Measurements from ENCODE around the gene SERPINC1.
"Not testable (repeated sequence)": the region's sequence is repeated elsewhere in the genome, so short reads cannot be mapped to it uniquely, and the experiment has no call there.

The SERPINC1 gene

DNA sequence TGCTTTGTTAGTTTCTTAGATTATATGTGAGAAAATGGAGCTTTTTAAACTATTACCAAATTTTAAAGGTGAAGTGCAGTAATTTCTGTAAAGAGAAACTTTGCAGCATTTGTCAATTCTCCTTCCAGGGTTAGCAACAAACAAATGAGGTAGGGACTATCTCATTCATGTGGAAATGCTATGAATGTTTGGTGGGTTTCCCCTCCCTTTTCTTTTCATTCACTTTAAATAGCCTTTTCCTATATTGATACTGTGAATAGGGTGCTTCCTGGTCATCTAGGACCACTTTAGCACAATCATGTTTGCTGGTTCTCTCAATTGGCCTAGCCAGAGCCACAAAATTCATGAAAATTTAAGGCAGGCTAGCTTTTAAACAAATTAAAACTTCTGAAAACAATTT, 28.4 kb downstream of the SERPINC1 start:
- DNase-seq: no peak

DNA sequence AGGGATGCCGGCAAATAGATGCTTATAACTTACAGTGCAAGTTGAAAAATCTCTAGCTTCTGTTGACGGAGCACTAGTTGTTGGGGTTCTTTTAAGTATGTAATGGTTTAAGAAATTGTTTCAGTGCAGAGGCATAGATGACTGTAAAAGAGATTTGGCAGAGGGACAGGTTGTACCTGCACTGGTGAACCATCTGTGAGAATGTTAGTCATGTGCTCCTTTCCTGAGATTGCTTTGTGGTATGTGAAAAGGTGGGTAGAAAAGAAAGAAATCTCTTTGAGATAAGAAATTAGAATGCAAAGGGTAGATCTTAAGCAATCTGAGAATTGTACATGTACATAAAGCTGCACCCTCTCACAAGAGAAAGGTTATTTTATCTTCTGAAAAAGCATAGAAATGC, 29.5 kb downstream of the SERPINC1 start:
- no peak for DNase-seq

DNA sequence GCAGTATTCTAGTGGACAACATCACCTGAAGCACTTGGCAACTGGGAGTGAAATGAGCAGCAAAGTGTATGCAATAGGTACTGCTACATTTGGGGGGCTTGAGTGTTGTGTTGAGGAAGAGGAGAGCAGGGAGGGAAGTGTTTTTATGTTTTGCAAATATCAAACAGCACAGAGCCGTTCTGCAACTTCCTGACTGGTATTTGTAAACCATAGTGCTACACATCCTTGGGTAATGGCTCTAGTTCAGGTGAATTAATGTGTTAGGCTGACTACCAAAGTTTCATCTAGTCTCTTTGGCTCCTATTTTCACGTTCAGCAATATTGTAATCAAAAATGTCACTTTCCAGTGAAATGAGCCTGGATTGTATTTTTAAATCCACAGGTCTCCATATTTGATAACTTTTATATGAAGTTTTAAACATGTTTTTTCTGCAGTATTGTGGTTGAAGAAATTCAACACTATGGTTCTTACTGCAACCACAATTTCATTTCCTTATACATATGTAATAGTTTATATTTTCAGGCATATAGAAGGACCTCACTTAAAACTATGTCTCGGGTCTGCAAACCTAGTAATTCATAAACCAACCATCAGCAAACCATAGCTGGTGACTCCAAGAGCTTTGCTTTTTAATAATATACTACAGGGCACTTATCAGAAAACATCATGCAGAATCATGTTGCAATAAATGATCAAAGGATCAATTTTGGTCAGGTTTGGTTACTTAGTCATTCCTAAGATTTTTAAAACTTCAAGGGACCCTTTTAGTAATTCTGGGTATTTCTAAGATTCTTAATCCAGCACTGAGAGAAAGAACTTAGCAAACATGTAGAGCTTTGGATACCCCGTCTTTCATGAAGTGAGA, 30.1 kb downstream of the SERPINC1 start:
- DNase-seq: no peak

DNA sequence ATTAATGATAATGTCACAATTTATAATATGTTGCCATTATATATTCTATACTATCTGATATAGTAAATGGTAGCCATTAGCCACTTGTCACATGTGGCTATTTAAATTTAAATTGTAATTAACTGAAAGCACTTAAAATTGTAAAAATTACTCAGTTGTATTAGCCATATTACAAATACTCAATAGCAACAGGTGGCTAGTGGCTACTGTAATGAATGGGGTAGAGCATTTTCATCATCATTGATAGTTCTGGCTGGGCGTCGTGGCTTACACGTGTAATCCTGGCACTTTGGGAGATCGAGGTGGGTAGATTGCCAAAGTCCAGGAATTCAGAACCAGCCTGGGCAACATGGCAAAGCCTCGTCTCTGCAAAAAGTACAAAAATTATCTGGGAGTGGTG, 32.4 kb downstream of the SERPINC1 start:
- no peak for DNase-seq

GRCh38 chr1:173881117-173881516, 36.0 kb downstream of the SERPINC1 start:
- not testable (repeated sequence) for DNase-seq

- no peak for DNase-seq
These were observed 38.9 kb downstream of the SERPINC1 start for GRCh38 chr1:173878251-173878650.

DNA sequence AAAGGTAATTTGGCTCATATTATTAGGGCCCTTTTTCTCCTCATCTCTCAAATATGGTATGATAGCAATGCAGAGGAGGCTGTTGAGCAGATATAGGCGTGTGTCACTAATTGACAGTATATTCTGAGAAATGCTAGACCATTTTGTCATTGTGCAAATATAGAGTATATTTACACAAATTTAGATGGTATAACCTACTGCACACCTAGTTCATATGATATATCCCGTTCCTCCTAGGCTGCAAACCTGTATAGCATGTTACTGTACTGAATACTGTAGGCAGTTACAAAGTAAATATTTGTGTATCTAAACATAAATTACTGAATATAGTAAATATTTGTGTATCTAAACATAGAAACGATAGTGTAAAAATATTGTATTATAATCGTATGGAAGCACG, 40.4 kb downstream of the SERPINC1 start:
- DNase-seq: no peak

- no peak for DNase-seq
These were observed 45.6 kb downstream of the SERPINC1 start for GRCh38 chr1:173871500-173871899.

DNA sequence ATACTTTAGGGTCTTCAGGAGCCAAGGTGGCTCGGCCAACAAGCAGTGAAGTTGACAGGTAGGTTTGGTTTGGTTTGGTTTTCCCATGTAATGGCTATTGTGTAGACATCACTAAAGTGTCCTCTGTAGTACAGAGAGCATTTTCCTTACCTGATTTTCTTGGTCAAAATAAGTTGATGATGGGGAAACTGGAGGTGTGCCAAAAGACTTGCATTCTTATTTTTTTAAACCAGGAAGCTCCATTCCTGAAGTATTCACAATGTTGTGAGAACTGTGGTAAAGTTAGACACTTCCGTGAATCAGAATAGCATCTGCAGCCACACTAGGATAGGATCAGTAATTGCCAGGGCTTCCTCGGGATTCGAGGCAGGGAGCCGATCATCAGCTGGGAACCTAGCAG, 46.0 kb downstream of the SERPINC1 start:
- DNase-seq: no peak

GRCh38 chr1:173870252-173871075, 46.7 kb downstream of the SERPINC1 start:
- no peak for DNase-seq

DNA sequence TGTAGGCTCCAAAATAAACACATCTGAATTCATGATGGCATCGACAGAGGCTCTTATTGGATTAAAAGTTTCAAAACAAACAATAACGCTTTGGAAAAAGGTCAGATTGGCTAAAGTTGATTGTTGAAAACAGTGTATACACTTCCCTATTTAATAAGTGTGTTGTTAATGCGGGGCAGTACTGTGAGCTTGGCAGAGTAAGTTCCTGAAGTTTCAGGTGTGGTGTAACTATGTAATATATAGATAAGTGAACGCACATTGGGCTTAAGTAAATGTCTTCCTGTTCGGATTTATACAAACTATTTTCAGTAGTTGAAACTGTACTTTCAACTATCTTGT, 48.1 kb downstream of the SERPINC1 start:
- DNase-seq: peak; percentile 32

DNA sequence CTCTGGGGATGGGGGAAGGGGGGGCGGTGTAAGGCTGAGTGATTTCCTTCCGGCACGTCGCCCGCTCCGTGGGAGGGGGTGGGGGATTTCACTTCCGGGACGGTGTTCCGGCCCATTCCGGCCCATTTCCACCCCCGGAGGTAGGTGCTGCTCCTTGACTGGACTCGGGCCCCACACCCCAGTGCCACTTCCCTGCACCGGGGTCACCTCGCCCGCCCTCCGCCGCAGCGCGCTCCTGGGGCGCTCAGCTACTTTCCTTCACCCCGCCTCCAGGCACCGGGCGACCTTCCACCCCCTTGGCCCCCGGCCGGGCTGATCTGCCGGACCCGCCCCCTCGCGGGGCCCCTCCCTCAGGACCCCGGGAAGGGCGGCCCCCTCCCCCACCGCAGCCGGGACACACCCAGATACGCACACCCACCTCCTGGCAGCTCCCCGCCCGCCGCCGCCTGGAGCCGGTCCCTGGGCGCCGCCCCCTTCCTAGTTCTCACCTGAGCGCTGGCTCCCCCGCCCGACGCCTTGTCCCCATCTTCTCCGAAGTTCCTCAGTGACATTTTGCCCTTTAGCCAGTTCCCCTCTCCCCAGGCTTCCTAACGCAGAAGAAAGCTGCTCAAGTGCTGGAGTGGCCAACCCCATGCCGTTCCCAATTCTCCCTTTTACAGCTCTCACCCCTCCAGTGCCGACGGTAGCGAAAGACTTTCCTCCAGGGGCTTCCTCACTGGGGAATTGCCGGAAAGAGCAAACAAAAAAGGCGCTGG, 48.7 kb downstream of the SERPINC1 start, which contains the start of gene ZBTB37:
ZBTB37 (plus strand) TSS at position 115 of the 755 bp plus-strand sequence. CDS start 1,846 bp downstream, outside the sequence.
- no peak for DNase-seq

DNA sequence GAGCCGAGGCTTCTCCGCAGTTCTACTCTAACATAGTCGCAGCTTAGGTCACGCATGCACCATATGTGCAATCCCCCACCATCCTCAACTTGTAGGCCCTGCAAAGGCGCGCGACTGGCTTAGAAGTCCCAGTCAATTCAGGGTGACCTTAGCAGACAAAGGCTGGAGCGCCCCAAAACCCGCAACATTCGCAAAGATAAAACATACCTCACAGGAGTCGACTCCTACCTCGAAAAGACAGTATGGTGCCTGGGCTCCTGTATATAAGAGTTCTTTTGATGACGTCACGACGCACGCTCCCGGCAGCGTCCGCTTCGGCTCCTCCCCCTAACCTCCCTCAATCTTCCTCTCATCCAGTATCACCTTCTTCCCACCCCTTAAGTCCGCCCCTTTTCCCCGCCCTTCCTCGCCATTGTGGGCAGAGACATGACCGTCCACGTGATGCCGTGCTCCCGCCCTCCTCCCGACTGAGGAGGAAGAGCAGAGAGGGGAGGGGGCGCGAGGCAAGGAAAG, 49.3 kb downstream of the SERPINC1 start, which contains the start of gene GAS5:
GAS5 (minus strand) TSS at position 237 of the 513 bp plus-strand sequence.
- DNase-seq: peak; percentile 98

GRCh38 chr1:173867141-173867752, 49.9 kb downstream of the SERPINC1 start:
- peak; percentile 11 for DNase-seq

- no peak for DNase-seq
These were observed 50.6 kb downstream of the SERPINC1 start for GRCh38 chr1:173866413-173867115.

- no peak for DNase-seq
These were observed 51.5 kb downstream of the SERPINC1 start for GRCh38 chr1:173865468-173866164.

DNA sequence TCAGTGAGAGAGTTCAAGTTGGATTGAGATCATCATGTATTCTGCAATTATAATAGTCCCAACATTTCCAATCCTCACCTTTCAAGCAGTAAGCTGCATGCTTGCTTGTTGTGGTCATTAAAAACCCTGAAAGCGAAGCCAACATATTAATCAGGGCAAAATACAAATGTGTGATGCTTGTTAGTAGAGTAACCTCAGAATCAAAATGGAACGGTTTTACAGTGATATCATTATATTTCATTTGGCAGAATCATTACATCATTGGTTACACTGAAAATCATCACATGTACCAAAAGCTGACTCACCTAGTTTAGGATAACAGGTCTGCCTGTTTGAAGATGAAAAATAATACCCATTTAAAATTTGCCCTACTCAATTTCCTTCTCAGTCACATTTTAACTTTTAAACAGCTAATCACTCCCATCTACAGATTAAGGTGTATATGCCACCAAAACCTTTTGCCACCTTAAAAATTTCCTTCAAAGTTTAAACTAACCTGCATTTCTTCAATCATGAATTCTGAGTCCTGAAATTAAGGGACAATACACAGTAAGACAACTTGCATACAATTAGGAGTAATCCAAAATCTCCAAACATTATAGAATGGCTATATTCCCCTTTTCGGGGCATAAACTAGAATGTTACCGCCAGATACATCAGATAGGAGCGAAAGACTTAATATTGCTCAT, 52.8 kb downstream of the SERPINC1 start:
- no peak for DNase-seq

GRCh38 chr1:173863224-173864161, 53.6 kb downstream of the SERPINC1 start:
- no peak for DNase-seq

DNA sequence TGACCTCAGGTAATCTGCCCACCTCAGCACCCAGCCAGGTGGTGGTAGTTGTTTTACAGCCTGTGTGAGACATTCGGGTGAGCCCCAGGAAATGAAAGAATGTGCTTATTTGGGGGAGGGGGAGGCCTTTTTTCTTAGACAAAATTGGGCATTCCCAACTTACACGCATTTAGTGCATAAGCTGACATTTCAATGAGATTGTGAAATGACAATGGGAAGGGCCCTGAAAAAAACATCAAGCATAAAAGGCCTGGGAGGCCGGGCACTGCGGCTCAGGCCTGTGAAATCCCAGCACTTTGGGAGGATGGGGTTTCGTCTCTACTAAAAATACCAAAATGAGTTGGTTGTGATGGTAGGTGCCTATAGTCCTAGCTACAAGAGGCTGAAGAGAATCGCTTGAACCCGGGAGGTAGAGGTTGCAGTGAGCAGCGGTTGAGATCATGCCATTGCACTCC, 54.3 kb downstream of the SERPINC1 start:
- peak; percentile 47 for DNase-seq
